GM12878 (cell line): ENCODE measurements around the gene PAK2. TPM values are rescaled to one million over a fixed set of nuclear protein-coding genes. Genes with fewer than 3 reads are reported as not detected.
A peak's percentile ranks its signal among the peaks of the same experiment; 100 is the strongest.
"Not testable (repeated sequence)": the region's sequence is repeated elsewhere in the genome, so short reads cannot be mapped to it uniquely, and the experiment has no call there.

Source experiments
- ATAC-seq: fragments of 200-7000 bp; cut with Tn5 transposase; 3 replicates; pipeline ENCODE4 v1.9.1; 2020; ENCODE audit warnings: mild to moderate bottlenecking, moderate library complexity
- BruUV-seq: library from RNA; stranded (reverse); fragments of 400-500 nt; replicated peaks from 2 replicates; lab custom pipeline; 2021; lab: Mats Ljungman, UMichigan
- CTCF ChIA-PET: fragments of 300-600 bp; sonication (Branson Sonifier 250); formaldehyde crosslinking; extraction: SDS; loops from one replicate; lab custom pipeline; 2021; ENCODE audit warnings: inconsistent platforms; lab: Yijun Ruan, JAX
- POLR2A ChIA-PET: fragments of 350-600 bp; formaldehyde crosslinking; extraction: SDS; loops from one replicate; lab custom pipeline; 2021; ENCODE audit warnings: inconsistent platforms; lab: Charles Lee
- RAD21 ChIA-PET: fragments of 300-600 bp; sonication (Branson Sonifier 250); formaldehyde crosslinking; loops from one replicate; lab custom pipeline; 2023; ENCODE audit warnings: antibody characterized with exemption; ENCODE audit not compliant: unreplicated experiment; lab: Charles Lee
- SMC1A ChIA-PET: fragments of 300-600 bp; sonication (Branson Sonifier 250); formaldehyde crosslinking; loops from one replicate; lab custom pipeline; 2023; ENCODE audit not compliant: unreplicated experiment, uncharacterized antibody; lab: Charles Lee
- DNase-seq: peaks from one replicate; pipeline ENCODE4 v3.0.0-alpha.2; 2011; ENCODE audit warnings: low read depth, low spot score
- FAIRE-seq: peaks from 3 replicates; lab custom pipeline; 2011; peaks lifted over from hg19 to GRCh38; lab: Jason Lieb, UNC
- H2AFZ ChIP-seq: 2 replicates; pipeline ENCODE4 v1.6.0; 2011; ENCODE audit warnings: low read depth, low read length, control low read depth; ENCODE audit not compliant: control insufficient read depth
- H3K27ac ChIP-seq: 2 replicates; pipeline ENCODE4 v1.5.1; 2011; ENCODE audit warnings: control low read depth; ENCODE audit not compliant: control insufficient read depth, insufficient read depth
- H3K27me3 ChIP-seq, 2 experiments: replicated peaks in 1 of 2; 2 replicates each; pipeline versions ENCODE4 v1.6.0 to v1.6.1; 2011; ENCODE audit warnings: low read length in 1 of 2; ENCODE audit not compliant: control insufficient read depth in 2 of 2, insufficient read depth in 2 of 2
- H3K36me3 ChIP-seq, 2 experiments: 2 replicates each; pipeline ENCODE4 v1.5.1; 2011; ENCODE audit warnings: low read length in 1 of 2; ENCODE audit not compliant: control insufficient read depth in 2 of 2, insufficient read depth in 2 of 2
- H3K4me1 ChIP-seq: 2 replicates; pipeline ENCODE4 v1.6.1; 2011; ENCODE audit warnings: mild to moderate bottlenecking, low read length, moderate library complexity, mixed read lengths; ENCODE audit not compliant: control insufficient read depth, insufficient read depth
- H3K4me2 ChIP-seq: 2 replicates; pipeline ENCODE4 v1.6.0; 2011; ENCODE audit warnings: control low read depth; ENCODE audit not compliant: control insufficient read depth, insufficient read depth
- H3K4me3 ChIP-seq: fragments of 200-600 bp; sonication (generic); 2 replicates; pipeline ENCODE4 v1.5.1; 2016
- H3K79me2 ChIP-seq: 2 replicates; pipeline ENCODE4 v1.6.0; 2011; ENCODE audit warnings: low read length; ENCODE audit not compliant: control insufficient read depth, insufficient read depth
- H3K9ac ChIP-seq: 2 replicates; pipeline ENCODE4 v1.8.0; 2011; ENCODE audit warnings: low read length, control low read depth, mixed read lengths; ENCODE audit not compliant: control insufficient read depth, insufficient read depth
- H3K9me3 ChIP-seq: replicated peaks from 3 replicates; pipeline ENCODE4 v1.5.1; 2011; ENCODE audit warnings: mild to moderate bottlenecking, low read length; ENCODE audit not compliant: control insufficient read depth, insufficient read depth
- H4K20me1 ChIP-seq: 2 replicates; pipeline ENCODE4 v1.6.0; 2011; ENCODE audit not compliant: control insufficient read depth, insufficient read depth
- POLR2AphosphoS2 ChIP-seq: IDR thresholded peaks from 2 replicates; pipeline ENCODE4 v1.6.1; 2011; ENCODE audit warnings: low read depth, mild to moderate bottlenecking, low read length, improper control_type of control experiment, moderate library complexity
- RELB ChIP-seq: fragments of 450-650 bp; IDR thresholded peaks from 2 replicates; pipeline ENCODE4 v1.6.1; 2017; ENCODE audit warnings: low read depth, mild to moderate bottlenecking, moderate library complexity
- RFX5 ChIP-seq: IDR thresholded peaks from 2 replicates; pipeline ENCODE4 v1.6.1; 2011; ENCODE audit warnings: low read depth, low read length, improper control_type of control experiment
- WGBS: methylation state at CpG from one replicate; pipeline ENCODE4 v1.1.6; 2016; ENCODE audit warnings: low lambda C conversion rate; ENCODE audit not compliant: insufficient replicate concordance, insufficient coverage; ENCODE audit errors: missing lambda C conversion rate; 5-methylcytosine and 5-hydroxymethylcytosine counted together
- in situ Hi-C: fragments of 300-500 bp; cut with MboI; formaldehyde crosslinking; loops from 9 replicates; pipeline ENCODE4 v1.14.3; 2018; ENCODE audit warnings: mixed read lengths
- intact Hi-C: fragments of 100-400 bp; cut with micrococcal nuclease; formaldehyde crosslinking; loops from one replicate; pipeline ENCODE4 v1.14.2; 2022; ENCODE audit not compliant: unreplicated experiment
- polyA plus RNA-seq, 11 experiments: library from polyadenylated mRNA; depleted of rRNA in 4 of 11; unstranded in 6 of 11; stranded (reverse) in 5 of 11; fragments of >200 nt; fragmentation: Nextera tagmentation in 4 of 11; fragmentation: Illumina TruSeq in 1 of 11; extraction: Ambion mirVana in 4 of 11; extraction: Trizol in 1 of 11; gene quantifications; 1 replicate in 1 of 11; 2 replicates in 10 of 11; pipeline versions ENCODE4 v1.2.1 to v1.2.3, GENCODE V29; 2011 to 2016; ENCODE audit warnings: inconsistent platforms in 2 of 11, missing spikeins in 2 of 11, low read depth in 1 of 11
- total RNA-seq, 4 experiments: library from RNA; depleted of rRNA in 3 of 4; stranded (reverse); fragments of >200 nt in 3 of 4; fragmentation: Illumina TruSeq in 1 of 4; extraction: Trizol in 1 of 4; gene quantifications; 2 replicates each; pipeline versions ENCODE4 v1.2.1 to v1.2.3, GENCODE V29; 2013 to 2021
- TF ChIP-seq, protein P1 (sequence below): IDR thresholded peaks from 2 replicates; pipeline ENCODE4 v1.6.1; 2012; ENCODE audit warnings: improper control_type of control experiment, low read depth, low read length; ENCODE audit not compliant: insufficient replicate concordance

PAK2 gene
- total and polyA plus RNA-seq, 10 of the 15 experiments (the other 5 are each of a cell fraction or from before 2014, with no cell fraction given), result 9.0 to 59.1 (median 27.0) TPM

DNA sequence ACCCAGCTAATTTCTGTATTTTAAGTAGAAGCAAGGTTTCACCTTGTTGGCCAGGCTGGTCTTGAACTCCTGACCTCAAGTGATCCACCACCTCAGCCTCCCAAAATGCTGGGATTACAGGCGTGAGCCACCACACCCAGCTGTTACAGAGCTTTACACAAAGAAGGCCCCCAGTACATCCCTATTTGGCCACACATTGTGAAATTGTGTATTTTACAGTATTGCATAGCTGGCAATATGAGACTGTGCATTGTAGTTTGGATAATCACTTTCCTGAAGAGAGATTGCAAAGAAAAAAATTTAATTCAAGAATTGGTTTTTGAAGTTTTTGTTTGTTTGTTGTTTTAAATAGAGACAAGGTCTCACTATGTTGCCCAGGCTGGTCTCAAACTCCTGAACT, 97.0 kb downstream of the PAK2 start:
- H3K4me3 ChIP-seq, H3K27ac ChIP-seq, H3K9me3 ChIP-seq, H3K4me2 ChIP-seq, POLR2A ChIA-PET, H3K36me3 ChIP-seq, ATAC-seq, H3K4me1 ChIP-seq, BruUV-seq, in situ Hi-C loops, H3K79me2 ChIP-seq, H4K20me1 ChIP-seq, DNase-seq, H3K27me3 ChIP-seq, H3K9ac ChIP-seq, FAIRE-seq, H2AFZ ChIP-seq: not testable (repeated sequence)
- ChIA-PET RAD21 (interaction anchor here (2.0 to 2.9 kb wide), 2 partner anchors 106 to 133 kb away, joined by 18 to 30 read pairs; partner anchors contain the start of genes NCBP2 and PIGZ), SMC1A (interaction anchor here (1.3 to 2.6 kb wide), 3 partner anchors 95 to 159 kb away, joined by 3 to 8 read pairs (median 6); partner anchors contain the start of gene PIGZ), CTCF (interaction anchor here (1.0 to 5.5 kb wide), 10 partner anchors 10 to 228 kb away, joined by 3 to 68 read pairs (median 10); partner anchors contain the start of genes NCBP2, PIGZ and SENP5)
- 100% methylated on average over 1 of the region's 1 CpG for WGBS
- intact Hi-C loops, result loop anchor here (5.0 kb wide), 3 partner anchors 106 to 351 kb away; partner anchors contain the start of gene NCBP2

- Histone ChIP-seq H3K9ac (no peak overlapping the region), H3K4me1 (no peaks in the 10 kb centered on the region), H2AFZ (peak overlapping the region; percentile 80), H3K9me3 (no peaks in the 10 kb centered on the region), H3K27ac (no peak overlapping the region), H4K20me1 (no peaks in the 10 kb centered on the region), H3K4me2 (no peak overlapping the region), H3K36me3 (no peaks in the 10 kb centered on the region), H3K4me3 (no peak overlapping the region), H3K79me2 (no peaks in the 10 kb centered on the region), H3K27me3 (no peaks in the 10 kb centered on the region)
- DNase-seq, result peak; percentile 20
- ATAC-seq, result peak; percentile 96
- ChIA-PET RAD21 (interaction anchor here (0.6 to 2.9 kb wide), 10 partner anchors 30 to 384 kb away, joined by 3 to 30 read pairs (median 4); partner anchors contain the start of genes NCBP2, PIGZ and SENP5), POLR2A (interaction anchor here (0.6 kb wide), 1 partner anchor 109 kb away, joined by 3 read pairs; no protein-coding TSS in a partner anchor), CTCF (interaction anchor here (0.7 to 5.5 kb wide), 33 partner anchors 13 to 345 kb away, joined by 3 to 68 read pairs (median 3); partner anchors contain the start of genes MELTF, NCBP2, PIGZ and SENP5), SMC1A (interaction anchor here (0.6 to 2.6 kb wide), 14 partner anchors 9 to 365 kb away, joined by 3 to 8 read pairs (median 3); partner anchors contain the start of genes NCBP2 and PIGZ)
- 0% methylated on average over 3 of the region's 3 CpGs for WGBS
- peak; percentile 68 for FAIRE-seq
- in situ Hi-C loops, result no loop called here
- BruUV-seq, result no TSS peak
- intact Hi-C loops, result loop anchor here (1.0 to 5.0 kb wide), 4 partner anchors 104 to 349 kb away; partner anchors contain the start of gene NCBP2
- TF ChIP-seq, protein P1, sequence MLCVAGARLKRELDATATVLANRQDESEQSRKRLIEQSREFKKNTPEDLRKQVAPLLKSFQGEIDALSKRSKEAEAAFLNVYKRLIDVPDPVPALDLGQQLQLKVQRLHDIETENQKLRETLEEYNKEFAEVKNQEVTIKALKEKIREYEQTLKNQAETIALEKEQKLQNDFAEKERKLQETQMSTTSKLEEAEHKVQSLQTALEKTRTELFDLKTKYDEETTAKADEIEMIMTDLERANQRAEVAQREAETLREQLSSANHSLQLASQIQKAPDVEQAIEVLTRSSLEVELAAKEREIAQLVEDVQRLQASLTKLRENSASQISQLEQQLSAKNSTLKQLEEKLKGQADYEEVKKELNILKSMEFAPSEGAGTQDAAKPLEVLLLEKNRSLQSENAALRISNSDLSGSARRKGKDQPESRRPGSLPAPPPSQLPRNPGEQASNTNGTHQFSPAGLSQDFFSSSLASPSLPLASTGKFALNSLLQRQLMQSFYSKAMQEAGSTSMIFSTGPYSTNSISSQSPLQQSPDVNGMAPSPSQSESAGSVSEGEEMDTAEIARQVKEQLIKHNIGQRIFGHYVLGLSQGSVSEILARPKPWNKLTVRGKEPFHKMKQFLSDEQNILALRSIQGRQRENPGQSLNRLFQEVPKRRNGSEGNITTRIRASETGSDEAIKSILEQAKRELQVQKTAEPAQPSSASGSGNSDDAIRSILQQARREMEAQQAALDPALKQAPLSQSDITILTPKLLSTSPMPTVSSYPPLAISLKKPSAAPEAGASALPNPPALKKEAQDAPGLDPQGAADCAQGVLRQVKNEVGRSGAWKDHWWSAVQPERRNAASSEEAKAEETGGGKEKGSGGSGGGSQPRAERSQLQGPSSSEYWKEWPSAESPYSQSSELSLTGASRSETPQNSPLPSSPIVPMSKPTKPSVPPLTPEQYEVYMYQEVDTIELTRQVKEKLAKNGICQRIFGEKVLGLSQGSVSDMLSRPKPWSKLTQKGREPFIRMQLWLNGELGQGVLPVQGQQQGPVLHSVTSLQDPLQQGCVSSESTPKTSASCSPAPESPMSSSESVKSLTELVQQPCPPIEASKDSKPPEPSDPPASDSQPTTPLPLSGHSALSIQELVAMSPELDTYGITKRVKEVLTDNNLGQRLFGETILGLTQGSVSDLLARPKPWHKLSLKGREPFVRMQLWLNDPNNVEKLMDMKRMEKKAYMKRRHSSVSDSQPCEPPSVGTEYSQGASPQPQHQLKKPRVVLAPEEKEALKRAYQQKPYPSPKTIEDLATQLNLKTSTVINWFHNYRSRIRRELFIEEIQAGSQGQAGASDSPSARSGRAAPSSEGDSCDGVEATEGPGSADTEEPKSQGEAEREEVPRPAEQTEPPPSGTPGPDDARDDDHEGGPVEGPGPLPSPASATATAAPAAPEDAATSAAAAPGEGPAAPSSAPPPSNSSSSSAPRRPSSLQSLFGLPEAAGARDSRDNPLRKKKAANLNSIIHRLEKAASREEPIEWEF, result no peak
- TF ChIP-seq POLR2AphosphoS2 (no peak), RFX5 (no peak), RELB (no peak)
Observed at GRCh38 chr3:196837819-196838420, 98.3 kb downstream of the PAK2 start.
